Measurements from ENCODE around the gene RTL9.
"Not testable (repeated sequence)": the region's sequence is repeated elsewhere in the genome, so short reads cannot be mapped to it uniquely, and the experiment has no call there.

The RTL9 gene

DNA sequence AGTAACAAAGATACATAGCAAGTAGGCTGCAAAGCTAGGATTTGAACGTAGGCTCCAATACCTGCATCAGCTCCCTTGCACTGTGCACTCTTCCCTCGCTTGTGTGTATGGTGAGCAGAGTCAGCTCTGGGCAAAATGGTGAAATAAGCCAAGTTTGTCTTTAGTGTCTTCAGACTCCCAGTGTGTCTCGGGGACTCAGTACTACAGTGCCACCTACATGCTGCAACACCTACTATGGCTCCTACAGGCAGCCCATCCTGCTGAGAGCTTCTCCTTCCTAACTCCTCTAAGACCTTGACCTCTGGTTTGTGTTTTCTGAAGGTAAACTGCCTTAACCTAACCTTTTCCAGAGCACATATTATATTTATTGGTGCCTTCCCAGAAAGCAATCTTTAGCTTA is 42.5 kb downstream of the RTL9 start:
- no peak overlapping the region for H3K27ac ChIP-seq
- TF ChIP-seq, protein P1, sequence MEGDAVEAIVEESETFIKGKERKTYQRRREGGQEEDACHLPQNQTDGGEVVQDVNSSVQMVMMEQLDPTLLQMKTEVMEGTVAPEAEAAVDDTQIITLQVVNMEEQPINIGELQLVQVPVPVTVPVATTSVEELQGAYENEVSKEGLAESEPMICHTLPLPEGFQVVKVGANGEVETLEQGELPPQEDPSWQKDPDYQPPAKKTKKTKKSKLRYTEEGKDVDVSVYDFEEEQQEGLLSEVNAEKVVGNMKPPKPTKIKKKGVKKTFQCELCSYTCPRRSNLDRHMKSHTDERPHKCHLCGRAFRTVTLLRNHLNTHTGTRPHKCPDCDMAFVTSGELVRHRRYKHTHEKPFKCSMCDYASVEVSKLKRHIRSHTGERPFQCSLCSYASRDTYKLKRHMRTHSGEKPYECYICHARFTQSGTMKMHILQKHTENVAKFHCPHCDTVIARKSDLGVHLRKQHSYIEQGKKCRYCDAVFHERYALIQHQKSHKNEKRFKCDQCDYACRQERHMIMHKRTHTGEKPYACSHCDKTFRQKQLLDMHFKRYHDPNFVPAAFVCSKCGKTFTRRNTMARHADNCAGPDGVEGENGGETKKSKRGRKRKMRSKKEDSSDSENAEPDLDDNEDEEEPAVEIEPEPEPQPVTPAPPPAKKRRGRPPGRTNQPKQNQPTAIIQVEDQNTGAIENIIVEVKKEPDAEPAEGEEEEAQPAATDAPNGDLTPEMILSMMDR (conservative IDR thresholded peaks at IDR 0.05), result no peak

DNA sequence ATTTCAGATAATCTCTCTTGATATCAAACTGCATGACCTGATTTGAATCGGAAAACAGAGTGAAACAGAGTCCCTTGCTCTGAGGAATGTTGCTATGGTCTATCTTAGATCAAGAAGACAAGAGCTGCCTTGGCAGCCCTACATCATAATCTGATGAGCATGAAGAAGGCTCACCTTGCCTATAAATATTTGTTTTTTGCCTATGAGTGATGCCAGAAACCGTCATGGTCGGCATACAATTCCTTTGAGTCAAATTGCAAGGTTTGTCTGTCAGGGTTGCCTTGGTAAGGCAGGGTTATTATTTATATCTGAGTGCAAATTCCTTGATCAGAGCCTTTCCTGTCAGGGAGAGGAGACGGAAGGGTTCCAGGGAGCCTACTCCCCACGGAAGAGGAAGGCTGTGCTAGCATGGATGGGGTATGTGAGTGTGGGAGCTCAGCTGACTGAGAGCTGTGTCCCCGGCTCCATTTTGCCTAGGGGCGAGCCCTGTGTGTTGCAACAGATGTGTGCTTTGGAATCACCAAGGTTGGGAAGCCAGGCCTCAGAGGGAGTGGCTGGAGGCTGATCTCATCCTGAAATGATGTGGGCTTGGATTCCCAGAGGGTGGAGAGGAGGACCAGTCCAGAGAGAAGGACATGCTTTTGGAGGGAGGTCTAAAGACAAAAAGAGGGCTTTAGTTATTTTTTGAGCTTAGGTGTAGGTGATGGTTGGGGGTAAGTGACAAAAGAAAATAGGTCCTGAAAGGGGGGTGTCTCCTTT is 43.6 kb downstream of the RTL9 start:
- TF ChIP-seq, protein P1 (conservative IDR thresholded peaks at IDR 0.05), result no peak
- no peak overlapping the region for H3K27ac ChIP-seq

DNA sequence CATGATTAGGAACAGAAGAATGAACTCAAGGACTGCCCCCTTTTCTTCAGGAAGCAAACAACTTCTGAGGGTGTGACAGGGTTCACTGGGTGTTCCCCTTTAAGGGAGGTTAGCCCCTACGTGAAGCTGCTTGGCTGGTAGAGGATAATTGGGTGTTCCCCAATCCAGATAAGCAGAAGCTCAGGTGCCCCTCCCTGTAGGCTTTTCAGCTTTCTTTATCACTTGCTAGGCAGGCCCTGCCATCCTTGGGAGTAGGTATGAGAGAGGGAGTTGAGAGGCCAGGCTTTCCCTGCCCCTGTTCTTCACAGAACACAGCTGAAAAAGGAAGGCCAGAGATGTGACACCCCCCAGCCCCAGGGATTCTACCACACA is 44.2 kb downstream of the RTL9 start:
- TF ChIP-seq, protein P1 (conservative IDR thresholded peaks at IDR 0.05), result no peak
- no peak overlapping the region for H3K27ac ChIP-seq

DNA sequence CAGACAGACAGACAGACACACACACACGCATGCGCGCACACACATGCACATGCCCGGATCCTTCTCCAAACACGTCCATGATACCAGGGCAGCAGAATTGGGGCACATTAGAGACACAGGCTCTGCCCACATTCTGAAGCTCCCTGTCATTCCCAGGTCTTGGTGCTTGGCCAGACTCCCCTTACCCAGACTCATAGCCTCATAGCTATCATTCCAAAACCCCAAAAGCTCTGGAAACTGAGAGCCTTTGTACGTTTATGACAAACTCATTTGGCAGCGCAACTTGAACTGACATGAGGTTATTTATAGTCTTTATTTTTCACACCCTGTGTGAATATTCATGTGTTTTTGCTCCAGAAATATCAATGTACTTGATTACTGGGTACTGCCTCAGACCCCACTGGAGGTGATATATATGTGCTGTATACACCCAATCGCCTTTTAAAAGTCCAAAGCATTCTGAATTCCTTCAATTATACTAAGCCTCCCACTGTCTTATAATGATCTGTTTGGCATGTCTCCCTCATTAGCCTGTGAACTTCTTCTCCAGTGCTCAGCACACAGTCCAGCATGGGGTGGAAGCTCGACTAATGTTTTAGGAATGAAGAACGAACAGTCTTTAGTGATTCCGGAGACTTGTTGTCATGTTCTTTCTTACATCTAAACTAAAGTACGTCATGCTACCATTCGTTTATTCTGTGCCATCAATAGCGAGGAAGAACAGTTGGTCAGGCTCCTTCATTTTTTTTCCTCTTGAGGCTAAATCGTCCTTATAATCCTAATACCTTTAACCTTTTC is 45.0 kb downstream of the RTL9 start:
- H3K27ac ChIP-seq, result no peak overlapping the region
- TF ChIP-seq, protein P1 (conservative IDR thresholded peaks at IDR 0.05), result no peak

DNA sequence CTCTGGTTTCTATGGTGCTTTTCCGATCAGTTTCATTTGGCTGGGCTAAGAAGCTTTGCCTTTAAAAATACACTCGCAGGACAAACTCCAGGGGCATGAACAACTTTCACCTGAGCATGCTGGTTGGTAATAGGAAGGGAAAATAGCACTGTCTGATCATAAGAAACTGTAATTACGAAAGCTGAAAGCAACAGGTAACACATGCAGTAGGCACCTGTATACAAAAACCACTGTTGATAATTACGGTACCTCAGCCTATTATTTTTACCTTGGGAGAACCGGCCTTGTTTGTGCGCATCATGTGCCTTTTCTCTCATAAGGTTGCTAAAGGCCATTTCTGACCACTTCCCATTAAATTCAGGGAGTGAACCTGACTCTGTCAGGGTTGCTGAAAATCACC is 45.7 kb downstream of the RTL9 start:
- TF ChIP-seq, protein P1 (conservative IDR thresholded peaks at IDR 0.05), result no peak

DNA sequence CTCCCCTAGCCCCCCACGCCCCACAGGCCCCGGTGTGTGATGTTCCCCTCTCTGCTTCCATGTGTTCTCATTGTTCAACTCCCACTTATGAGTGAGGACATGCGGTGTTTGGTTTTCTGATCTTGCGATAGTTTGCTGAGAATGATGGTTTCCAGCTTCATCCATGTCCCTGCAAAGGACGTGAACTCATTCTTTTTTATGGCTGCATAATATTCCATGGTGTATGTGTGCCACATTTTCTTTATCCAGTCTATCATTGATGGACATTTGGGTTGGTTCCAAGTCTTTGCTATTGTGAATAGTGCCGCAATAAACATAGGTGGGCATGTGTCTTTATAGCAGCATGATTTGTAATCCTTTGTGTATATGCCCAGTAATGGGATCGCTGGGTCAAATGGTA is 47.6 kb downstream of the RTL9 start:
- not testable (repeated sequence) for H3K27ac ChIP-seq

More for the DNA sequence above, 45.7 kb downstream of the RTL9 start:
- H3K27ac ChIP-seq, result no peak overlapping the region

DNA sequence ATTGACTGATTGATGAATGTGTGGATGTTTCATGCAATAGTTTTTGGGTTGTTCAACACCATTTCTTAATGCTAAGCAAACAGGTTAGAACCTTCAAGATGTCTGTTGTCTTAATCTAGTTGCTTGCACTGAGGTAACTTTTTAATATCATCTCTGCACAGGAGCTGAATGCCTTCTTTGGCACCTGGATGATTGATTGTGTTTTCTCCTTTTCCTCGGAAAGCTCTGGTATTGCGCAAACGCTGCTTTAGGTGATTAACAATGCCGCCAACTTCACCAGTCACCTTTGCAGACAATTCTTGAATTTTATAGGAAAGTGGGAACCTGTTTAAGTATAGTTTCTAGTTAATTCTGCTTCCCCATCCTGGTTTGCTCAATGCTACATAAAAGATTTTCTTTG is 48.2 kb downstream of the RTL9 start:
- H3K27ac ChIP-seq, result no peak overlapping the region
- TF ChIP-seq, protein P1 (conservative IDR thresholded peaks at IDR 0.05), result no peak

Data from VCaP (cell line).